Stimulated activated CD4-positive, alpha-beta T cell treated with anti-CD3 and anti-CD28 coated beads, Interleukin-12 subunit alpha, Interleukin-12 subunit beta, amount 100 ng/mL, for 24 hours (primary cell): ENCODE data around the gene PDE9A.
"Not testable (repeated sequence)": the region's sequence is repeated elsewhere in the genome, so short reads cannot be mapped to it uniquely, and the experiment has no call there.

Source experiments
- DNase-seq, 2 experiments: peaks; one replicate each; pipeline ENCODE4 v3.0.0-alpha.2; 2020; ENCODE audit warnings: low read depth in 2 of 2

The PDE9A gene

GRCh38 chr21:42707207-42707830 lies 53.9 kb downstream of the PDE9A start:
- no peak for DNase-seq

- DNase-seq: no peak
Measured at GRCh38 chr21:42708107-42708506, 54.7 kb downstream of the PDE9A start.

- DNase-seq: not testable (repeated sequence)
Measured at GRCh38 chr21:42708916-42709315, 55.5 kb downstream of the PDE9A start.

DNA sequence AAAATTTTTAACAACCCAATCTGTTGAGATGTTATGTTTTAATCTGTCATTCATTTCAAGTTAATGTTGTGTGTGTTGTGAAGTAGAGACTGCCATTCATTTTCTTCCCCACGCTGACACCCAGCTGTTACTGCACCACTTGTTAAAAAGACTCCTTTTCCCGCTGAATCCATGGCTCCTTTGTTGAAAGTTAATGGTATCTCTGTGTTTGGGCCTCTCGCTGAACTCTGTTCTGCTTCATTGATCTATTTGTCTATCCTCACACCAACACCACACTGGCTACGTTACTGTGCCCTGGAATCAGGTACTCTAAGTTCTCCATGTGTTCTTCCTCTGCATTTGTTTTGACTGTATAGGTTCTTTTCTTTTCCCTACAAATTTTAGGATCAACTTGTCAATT lies 58.2 kb downstream of the PDE9A start:
- DNase-seq: no peak

DNA sequence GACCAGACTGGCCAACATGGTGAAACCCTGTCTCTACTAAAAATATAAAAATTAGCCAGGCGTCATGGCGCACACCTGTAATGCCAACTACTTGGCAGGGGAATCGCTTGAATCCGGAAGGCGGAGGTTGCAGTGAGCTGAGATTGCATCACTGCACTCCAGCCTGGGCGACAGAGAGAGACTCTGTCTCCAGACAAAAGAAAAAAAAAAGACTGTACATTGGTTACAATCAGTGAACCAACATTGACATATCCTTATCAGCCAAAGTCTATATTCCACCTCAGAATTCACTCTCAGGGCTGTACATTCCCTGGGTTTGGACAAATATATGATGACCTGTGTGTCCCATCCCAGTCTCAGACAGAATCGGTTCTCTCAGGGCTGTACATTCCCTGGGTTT lies 62.0 kb downstream of the PDE9A start:
- DNase-seq: not testable (repeated sequence)

DNA sequence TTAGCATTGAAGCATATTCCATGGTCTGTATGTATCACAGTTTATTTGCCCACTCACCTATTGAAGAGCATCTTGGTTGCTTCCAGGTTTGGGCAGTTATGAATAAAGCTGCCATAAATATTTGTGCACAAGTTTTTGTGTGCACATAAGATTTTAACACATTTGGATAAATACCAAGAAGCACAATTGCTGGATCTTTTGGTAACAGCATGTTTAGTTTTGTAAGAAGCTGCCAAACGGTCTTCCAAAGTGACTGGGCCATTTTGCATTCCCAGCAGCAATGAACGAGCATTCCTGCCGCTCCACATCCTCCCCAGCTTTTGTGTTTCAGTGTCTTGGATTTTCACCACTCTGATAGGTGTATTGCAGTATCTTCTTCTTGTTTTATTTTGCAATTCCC lies 62.7 kb downstream of the PDE9A start:
- no peak for DNase-seq

- not testable (repeated sequence) for DNase-seq
Measured at GRCh38 chr21:42720484-42720883, 67.1 kb downstream of the PDE9A start.

DNA sequence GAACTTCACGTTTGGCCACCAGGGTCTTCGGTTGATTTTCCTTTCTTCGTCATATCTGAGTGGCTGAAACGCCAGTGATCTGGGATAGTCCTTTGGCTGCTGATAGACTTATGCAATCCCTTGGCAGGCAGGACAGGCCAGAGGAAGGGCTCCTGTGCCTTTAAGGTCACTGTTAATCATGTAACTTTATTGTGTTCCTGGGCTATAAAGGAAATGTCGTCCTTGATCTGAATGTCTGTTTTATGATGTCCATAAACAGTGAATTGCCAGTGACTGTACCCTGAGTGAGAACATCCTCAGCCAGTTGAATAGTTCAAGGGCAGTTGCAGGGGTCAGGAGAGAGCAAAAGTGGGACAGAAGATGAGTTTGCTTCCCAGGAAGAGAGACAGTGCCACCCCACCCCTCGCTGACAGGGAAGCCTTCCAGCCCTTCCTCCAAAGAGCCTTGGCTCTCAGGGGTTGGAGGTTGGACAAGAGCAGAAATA lies 68.0 kb downstream of the PDE9A start:
- no peak for DNase-seq

GRCh38 chr21:42722153-42722552 lies 68.7 kb downstream of the PDE9A start:
- DNase-seq: no peak

GRCh38 chr21:42722808-42723473 lies 69.5 kb downstream of the PDE9A start:
- DNase-seq: no peak

DNA sequence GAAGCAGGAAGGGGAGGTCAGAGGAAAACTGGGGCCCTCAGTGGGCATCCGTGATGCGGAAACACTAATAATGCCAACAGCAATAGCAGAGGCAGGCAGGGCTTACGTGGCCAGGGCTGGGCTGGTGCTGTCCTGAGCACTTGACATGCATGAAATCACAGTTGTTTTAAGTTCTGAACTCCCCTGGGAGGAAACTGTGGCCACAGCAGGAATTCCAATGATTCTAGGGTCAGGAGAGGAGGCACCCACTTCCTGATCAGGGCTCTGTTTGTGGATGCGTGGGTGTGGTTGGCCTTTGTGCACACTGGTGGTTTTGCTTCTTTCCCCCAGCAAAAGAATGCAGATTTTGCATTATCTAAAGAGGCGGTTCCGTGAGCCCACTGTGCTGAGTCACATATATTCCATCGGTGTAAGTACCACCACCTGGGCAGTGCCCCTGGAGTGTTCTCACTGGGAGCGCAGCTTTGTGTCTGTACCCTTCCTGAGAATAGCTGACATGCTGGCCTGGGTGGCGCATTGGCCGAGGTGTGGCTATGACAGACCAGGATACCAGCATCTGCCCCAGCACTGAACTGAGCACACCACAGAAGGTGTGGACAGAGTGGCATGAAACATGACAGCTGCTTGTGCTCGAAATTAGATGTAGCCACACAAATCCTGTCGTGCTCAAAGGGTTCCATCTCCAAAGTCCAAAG lies 71.0 kb downstream of the PDE9A start:
- no peak for DNase-seq

- DNase-seq: no peak
Measured at GRCh38 chr21:42725416-42725930, 72.1 kb downstream of the PDE9A start.

GRCh38 chr21:42731264-42732032 lies 78.0 kb downstream of the PDE9A start:
- DNase-seq: no peak

GRCh38 chr21:42732033-42732410 lies 78.6 kb downstream of the PDE9A start:
- DNase-seq: no peak

DNA sequence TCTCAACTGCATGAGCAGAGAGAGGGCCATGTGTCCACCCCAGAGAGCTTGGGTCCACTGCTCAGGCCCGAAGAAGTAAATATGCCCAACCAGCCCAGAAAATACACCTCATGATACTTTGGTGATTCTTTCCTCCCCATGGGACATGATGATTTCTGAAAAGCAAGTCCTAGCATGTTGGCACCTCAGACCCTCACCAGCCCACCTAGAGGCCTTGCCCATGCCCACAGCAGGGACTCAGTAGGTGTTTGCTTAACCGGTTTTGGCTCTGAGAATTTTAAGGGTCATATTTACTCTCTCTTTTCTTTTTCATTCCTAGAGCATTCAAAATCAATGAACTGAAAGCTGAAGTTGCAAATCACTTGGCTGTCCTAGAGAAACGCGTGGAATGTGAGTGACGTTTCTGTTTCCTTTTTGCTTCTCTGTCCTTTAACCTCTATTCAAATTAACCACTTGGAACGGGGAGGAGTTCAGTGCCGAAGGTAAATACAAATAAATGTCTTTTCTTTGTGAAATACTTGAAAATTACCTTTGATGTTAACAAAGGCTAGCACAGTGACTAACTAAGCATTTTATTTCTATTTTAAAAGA lies 79.7 kb downstream of the PDE9A start:
- no peak for DNase-seq

- no peak for DNase-seq
Measured at GRCh38 chr21:42733874-42734273, 80.5 kb downstream of the PDE9A start.

DNA sequence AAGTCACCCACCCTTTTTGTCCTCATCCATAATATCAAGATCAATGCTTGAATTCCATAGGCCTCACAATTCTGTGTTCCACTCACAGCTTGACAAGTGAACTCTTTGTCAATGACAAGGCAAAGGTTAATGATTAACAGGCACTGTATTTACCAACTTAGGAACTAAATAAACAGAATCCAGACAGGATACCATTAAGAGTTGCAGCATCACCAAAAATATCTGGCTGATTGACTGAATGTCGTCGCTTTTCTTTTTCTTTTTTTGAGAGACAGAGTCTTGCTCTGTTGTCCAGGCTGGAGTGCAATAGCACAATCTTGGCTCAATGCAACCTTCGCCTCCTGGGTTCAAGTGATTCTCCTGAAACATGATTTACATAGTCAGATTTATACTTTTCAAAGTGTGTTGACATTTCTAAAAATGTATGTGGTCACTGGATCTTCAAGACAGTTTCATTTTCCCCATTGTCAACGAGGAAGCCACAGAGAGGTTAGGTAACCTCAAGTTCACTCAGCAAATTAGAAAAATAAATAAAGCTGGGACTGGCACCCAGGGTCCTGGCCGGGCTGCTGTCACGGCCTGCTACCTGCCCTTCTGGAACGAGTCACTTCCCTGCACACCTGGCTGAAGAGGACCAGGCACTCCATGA lies 81.0 kb downstream of the PDE9A start:
- DNase-seq: no peak

GRCh38 chr21:42735061-42735460 lies 81.6 kb downstream of the PDE9A start:
- no peak for DNase-seq

DNA sequence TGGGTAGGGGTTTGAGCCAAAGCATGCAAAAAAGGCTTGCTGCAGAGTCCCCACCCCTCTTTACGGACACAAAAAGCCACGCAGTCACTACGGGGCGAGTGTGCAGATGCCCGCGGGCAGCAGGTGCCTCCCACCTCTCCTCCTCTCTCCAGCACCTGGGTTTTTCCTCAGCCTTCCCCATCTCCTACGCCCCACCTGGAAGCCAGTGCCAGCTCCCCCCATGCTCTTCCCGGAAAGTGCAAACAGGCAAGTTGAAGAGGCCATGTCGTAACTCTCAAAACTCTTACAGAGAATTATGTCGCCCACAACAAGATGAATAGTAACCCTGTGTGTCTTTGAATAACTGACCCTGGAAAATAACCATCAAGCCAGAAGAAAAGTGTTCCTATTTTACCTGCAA lies 82.5 kb downstream of the PDE9A start:
- no peak for DNase-seq

GRCh38 chr21:42736646-42737350 lies 83.4 kb downstream of the PDE9A start:
- no peak for DNase-seq
